ENCODE measurements around the gene KHDC4. TPM values are rescaled to one million over a fixed set of nuclear protein-coding genes. Genes with fewer than 3 reads are reported as not detected.

Gene KHDC4
- total and polyA plus RNA-seq, 9 of the 15 experiments (the other 6 are each of a cell fraction or from before 2014, with no cell fraction given), result 12.1 to 185 (median 65.6) TPM

DNA sequence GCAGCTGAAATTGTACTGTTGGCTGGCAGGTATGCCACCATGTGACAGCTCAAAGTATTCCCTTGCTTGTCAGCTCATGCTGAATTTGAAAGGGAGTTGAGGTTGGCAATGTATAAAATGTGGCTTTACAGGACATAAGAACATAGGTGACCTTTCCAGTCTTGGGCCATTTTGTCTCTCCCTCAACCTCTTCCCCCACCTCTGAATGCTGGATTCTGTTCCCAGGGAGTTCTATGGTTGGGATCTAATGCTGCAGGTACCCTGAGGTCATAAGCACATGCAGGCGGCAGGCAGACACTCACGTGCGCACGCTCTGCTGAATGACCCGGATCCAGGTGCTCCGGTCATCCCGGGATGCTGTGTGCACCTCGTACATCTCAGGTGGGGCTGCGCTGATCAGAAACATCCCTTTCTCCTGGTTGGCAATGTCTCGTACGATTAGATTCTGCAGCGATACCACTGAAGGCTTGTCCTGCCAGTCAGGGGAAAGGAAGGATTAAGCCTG is 23.2 kb upstream of the KHDC4 start:
- intact Hi-C loops (cut with micrococcal nuclease), result no loop called here
- Histone ChIP-seq H3K9me3 (replicated peaks; ENCODE audit: control insufficient read depth, insufficient read depth, low read depth, low read length) (no peaks in the 10 kb centered on the region), H3K27me3 (ENCODE audit: control insufficient read depth in 2 of 2, insufficient read depth in 2 of 2, low read length in 2 of 2) (no peaks in the 10 kb centered on the region), H3K27ac (ENCODE audit: extremely low read depth, low read depth, low read length) (no peak overlapping the region), H3K36me3 (ENCODE audit: control insufficient read depth, insufficient read depth, low read length) (peaks cover 92% of the 10 kb centered on the region), H3K4me3 (no peak overlapping the region), H3K9me1 (ENCODE audit: control insufficient read depth, insufficient read depth, low read length) (peaks cover 1% of the 10 kb centered on the region), H2AFZ (ENCODE audit: low read depth, low read length) (no peak overlapping the region), H4K20me1 (replicated peaks; ENCODE audit: control insufficient read depth, insufficient read depth, low read length) (0 out of 2 replicates have a peak, but pooled peaks cover 6% of the 10 kb centered on the region), H3K4me2 (ENCODE audit: insufficient read depth, low read length) (no peak overlapping the region), H3K9ac (ENCODE audit: insufficient read depth in 1 of 2, low read depth in 2 of 2, low read length in 2 of 2) (no peak overlapping the region), H3K79me2 (ENCODE audit: control insufficient read depth, insufficient read depth, low read length) (peaks cover 7% of the 10 kb centered on the region; the same call in 2 of the 3 replicates), H3K4me1 (replicated peaks in 1 of 2; ENCODE audit: control insufficient read depth in 2 of 2, insufficient read depth in 2 of 2, low read length in 2 of 2) (peaks cover 0 to 8% of the 10 kb centered on the region in 2 experiments; a peak in 2 of 5 replicates)
- in situ Hi-C loops (cut with MboI), result no loop called here
- ChIA-PET POLR2A (interaction anchor here (1.1 to 2.7 kb wide), 4 partner anchors 8 to 17 kb away, joined by 4 to 23 read pairs (median 8); no protein-coding TSS in a partner anchor), CTCF (ENCODE audit: low intra/inter-chr PET ratio) (no interaction called here)
- TF ChIP-seq POLR2G (IDR thresholded peaks at IDR 0.05; ENCODE audit: low read depth, low read length) (peak; percentile 45; the same call in 1 of the 2 replicates), BHLHE40 (IDR thresholded peaks at IDR 0.05; ENCODE audit: low read length) (no peak), KHSRP (IDR thresholded peaks at IDR 0.05) (no peak), CEBPB (tag; IDR thresholded peaks at IDR 0.05) (no peak), ZNF507 (tag; conservative IDR thresholded peaks at IDR 0.05) (no peak), NR3C1 (CRISPR knock-in tag; IDR thresholded peaks at IDR 0.05) (no peak), SRSF1 (IDR thresholded peaks at IDR 0.05; ENCODE audit: low read depth, low read length) (no peak), RBM17 (IDR thresholded peaks at IDR 0.05; ENCODE audit: borderline replicate concordance, low read depth, low read length) (no peak), ZFPM2 (CRISPR knock-in tag; IDR thresholded peaks at IDR 0.05) (no peak), FOXJ3 (CRISPR knock-in tag; IDR thresholded peaks at IDR 0.05) (no peak), ATF7 (IDR thresholded peaks at IDR 0.05) (no peak), ZNF561 (CRISPR knock-in tag; conservative IDR thresholded peaks at IDR 0.05) (no peak), SRF (CRISPR knock-in tag; IDR thresholded peaks at IDR 0.05) (no peak), RBFOX2 (IDR thresholded peaks at IDR 0.05; ENCODE audit: low read depth, low read length) (peak; percentile 12; the same call in 1 of the 2 replicates), NFE2L1 (tag; IDR thresholded peaks at IDR 0.05; ENCODE audit: borderline replicate concordance, low read depth) (no peak), JUNB (CRISPR knock-in tag; conservative IDR thresholded peaks at IDR 0.05) (no peak), RFX1 (IDR thresholded peaks at IDR 0.05) (no peak)
- DNase-seq (ENCODE audit: extremely low read depth in 1 of 4, low spot score in 3 of 4) (no peak), FAIRE-seq (no peak), ATAC-seq (no peak)
- BruUV-seq (replicated peaks), result no TSS peak
- WGBS (ENCODE audit: insufficient coverage, low coverage, missing lambda C conversion rate), result 97% methylated on average over 12 of the region's 12 CpGs

Data from K562 (cell line).